Mesothelial cell of epicardium (in vitro differentiated cells): ENCODE results near the gene FOXJ2. TPM values are rescaled to one million over a fixed set of nuclear protein-coding genes. Genes with fewer than 3 reads are reported as not detected.
"Not testable (repeated sequence)": the region's sequence is repeated elsewhere in the genome, so short reads cannot be mapped to it uniquely, and the experiment has no call there.

Experiments
- DNase-seq, 2 experiments: peaks; one replicate each; pipeline ENCODE4 v3.0.0; 2021; ENCODE audit warnings: low spot score in 2 of 2; ENCODE audit not compliant: unreplicated experiment in 2 of 2
- H3K27ac Mint-ChIP-seq: 2 replicates; pipeline ENCODE4 v1.8.0; 2021; ENCODE audit warnings: mixed read lengths
- H3K27me3 Mint-ChIP-seq: 2 replicates; pipeline ENCODE4 v1.8.0; 2021; ENCODE audit warnings: low read depth, mixed read lengths
- H3K36me3 Mint-ChIP-seq: 2 replicates; pipeline ENCODE4 v1.8.0; 2021; ENCODE audit warnings: mixed read lengths
- H3K4me1 Mint-ChIP-seq: 2 replicates; pipeline ENCODE4 v1.8.0; 2021; ENCODE audit warnings: mixed read lengths
- H3K4me3 Mint-ChIP-seq: 2 replicates; pipeline ENCODE4 v1.8.0; 2021; ENCODE audit warnings: mild to moderate bottlenecking, moderate library complexity, mixed read lengths
- H3K9me3 Mint-ChIP-seq: 2 replicates; pipeline ENCODE4 v1.8.0; 2021; ENCODE audit warnings: mixed read lengths
- total RNA-seq: library from RNA; stranded (reverse); gene quantifications from 3 replicates; pipeline ENCODE4 v1.2.1, GENCODE V29; 2021
- TF ChIP-seq, protein P1 (sequence below): fragments of 200-600 bp; sonication (generic); IDR thresholded peaks from one replicate; pipeline ENCODE4 v1.5.0; 2021; ENCODE audit warnings: antibody characterized with exemption; ENCODE audit not compliant: unreplicated experiment

FOXJ2 gene
- total RNA-seq, 1 donor from 2014 or later = 16.1 TPM

GRCh38 chr12:8087666-8088065 lies 55.1 kb downstream of the FOXJ2 start:
- H3K27ac Mint-ChIP-seq = no peak overlapping the region
- peaks cover 15% of the 10 kb centered on the region for H3K4me1 Mint-ChIP-seq
- H3K27me3 Mint-ChIP-seq = no peaks in the 10 kb centered on the region
- no peak overlapping the region for H3K4me3 Mint-ChIP-seq
- no peaks in the 10 kb centered on the region for H3K9me3 Mint-ChIP-seq
- no peak for DNase-seq
- TF ChIP-seq, protein P1, sequence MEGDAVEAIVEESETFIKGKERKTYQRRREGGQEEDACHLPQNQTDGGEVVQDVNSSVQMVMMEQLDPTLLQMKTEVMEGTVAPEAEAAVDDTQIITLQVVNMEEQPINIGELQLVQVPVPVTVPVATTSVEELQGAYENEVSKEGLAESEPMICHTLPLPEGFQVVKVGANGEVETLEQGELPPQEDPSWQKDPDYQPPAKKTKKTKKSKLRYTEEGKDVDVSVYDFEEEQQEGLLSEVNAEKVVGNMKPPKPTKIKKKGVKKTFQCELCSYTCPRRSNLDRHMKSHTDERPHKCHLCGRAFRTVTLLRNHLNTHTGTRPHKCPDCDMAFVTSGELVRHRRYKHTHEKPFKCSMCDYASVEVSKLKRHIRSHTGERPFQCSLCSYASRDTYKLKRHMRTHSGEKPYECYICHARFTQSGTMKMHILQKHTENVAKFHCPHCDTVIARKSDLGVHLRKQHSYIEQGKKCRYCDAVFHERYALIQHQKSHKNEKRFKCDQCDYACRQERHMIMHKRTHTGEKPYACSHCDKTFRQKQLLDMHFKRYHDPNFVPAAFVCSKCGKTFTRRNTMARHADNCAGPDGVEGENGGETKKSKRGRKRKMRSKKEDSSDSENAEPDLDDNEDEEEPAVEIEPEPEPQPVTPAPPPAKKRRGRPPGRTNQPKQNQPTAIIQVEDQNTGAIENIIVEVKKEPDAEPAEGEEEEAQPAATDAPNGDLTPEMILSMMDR = no peak
- H3K36me3 Mint-ChIP-seq = peaks cover 13% of the 10 kb centered on the region

DNA sequence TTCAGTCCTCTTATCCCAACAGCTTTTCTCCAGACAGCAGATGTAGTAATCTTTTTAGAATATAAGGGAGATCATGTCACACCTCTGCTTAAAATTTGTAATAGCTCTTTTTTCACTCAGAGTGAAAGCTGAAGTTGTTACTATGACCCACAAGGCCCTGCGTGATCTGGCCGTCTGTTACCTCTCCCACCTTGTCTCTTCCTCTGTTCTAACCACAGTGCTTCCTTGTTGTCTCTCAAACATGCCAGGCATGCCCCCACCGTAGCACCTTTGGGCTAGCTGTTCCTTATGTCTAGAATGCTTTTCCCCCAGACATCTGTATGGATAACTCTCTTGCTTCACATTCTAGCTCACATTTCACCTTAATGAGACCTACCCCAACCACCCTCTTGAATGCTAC lies 56.1 kb downstream of the FOXJ2 start:
- DNase-seq = no peak
- Mint-ChIP-seq H3K36me3 (peaks cover 19% of the 10 kb centered on the region), H3K27ac (no peak overlapping the region), H3K4me1 (peaks cover 9% of the 10 kb centered on the region), H3K9me3 (no peaks in the 10 kb centered on the region), H3K27me3 (no peaks in the 10 kb centered on the region), H3K4me3 (no peak overlapping the region)
- TF ChIP-seq, protein P1 = no peak

- not testable (repeated sequence) for H3K27me3 Mint-ChIP-seq, H3K9me3 Mint-ChIP-seq, H3K27ac Mint-ChIP-seq, H3K4me1 Mint-ChIP-seq, H3K4me3 Mint-ChIP-seq, DNase-seq
- peaks cover 24% of the 10 kb centered on the region for H3K36me3 Mint-ChIP-seq
These were observed 56.8 kb downstream of the FOXJ2 start for GRCh38 chr12:8089277-8089676.

- no peak for DNase-seq
- H3K36me3 Mint-ChIP-seq = peaks cover 28% of the 10 kb centered on the region
- H3K4me3 Mint-ChIP-seq = no peak overlapping the region
- H3K27ac Mint-ChIP-seq = no peak overlapping the region
- H3K9me3 Mint-ChIP-seq = peaks cover 2% of the 10 kb centered on the region
- peaks cover under 1% of the 10 kb centered on the region for H3K4me1 Mint-ChIP-seq
- H3K27me3 Mint-ChIP-seq = no peaks in the 10 kb centered on the region
- TF ChIP-seq, protein P1 = no peak
These were observed 57.2 kb downstream of the FOXJ2 start for GRCh38 chr12:8089716-8090115.

- no peak for DNase-seq
- no peaks in the 10 kb centered on the region for H3K4me1 Mint-ChIP-seq
- H3K27me3 Mint-ChIP-seq = no peaks in the 10 kb centered on the region
- TF ChIP-seq, protein P1 = no peak
- no peak overlapping the region for H3K27ac Mint-ChIP-seq
- no peak overlapping the region for H3K4me3 Mint-ChIP-seq
- H3K36me3 Mint-ChIP-seq = peaks cover 45% of the 10 kb centered on the region
- H3K9me3 Mint-ChIP-seq = peaks cover 4% of the 10 kb centered on the region
These were observed 60.8 kb downstream of the FOXJ2 start for GRCh38 chr12:8093291-8093690.

- DNase-seq = no peak
- H3K9me3 Mint-ChIP-seq = peaks cover 4% of the 10 kb centered on the region
- TF ChIP-seq, protein P1 = no peak
- H3K4me1 Mint-ChIP-seq = no peaks in the 10 kb centered on the region
- no peak overlapping the region for H3K4me3 Mint-ChIP-seq
- no peak overlapping the region for H3K27ac Mint-ChIP-seq
- H3K27me3 Mint-ChIP-seq = no peaks in the 10 kb centered on the region
- peaks cover 58% of the 10 kb centered on the region for H3K36me3 Mint-ChIP-seq
These were observed 63.9 kb downstream of the FOXJ2 start for GRCh38 chr12:8096281-8096915.
